ENCODE measurements around the gene MCRS1.

- no peak for TF ChIP-seq POLR2A (IDR thresholded peaks at IDR 0.05; ENCODE audit: low read depth, low read length)
- no peak for TF ChIP-seq POLR2AphosphoS5 (IDR thresholded peaks at IDR 0.05; ENCODE audit: low read depth, low read length)
Observed at GRCh38 chr12:49580572-49581535, 12.9 kb upstream of the MCRS1 start.

Data from GM12892 (cell line).